Activated T-helper 17 cell treated with anti-CD3 and anti-CD28 coated beads, Interleukin-2, amount 50 U/mL, for 72 hours (primary cell): ENCODE data around the gene ITIH5. TPM values are rescaled to one million over a fixed set of nuclear protein-coding genes. Genes with fewer than 3 reads are reported as not detected.

Source experiments
- ATAC-seq: fragments of 150-1000 bp; cut with Tn5 transposase; replicated peaks from 2 replicates; pipeline ENCODE4 v1.10.0; 2021; ENCODE audit warnings: mild to moderate bottlenecking, moderate library complexity
- H3K27ac Mint-ChIP-seq: one replicate; pipeline ENCODE4 v1.8.0; 2022; ENCODE audit warnings: mixed read lengths
- H3K27me3 Mint-ChIP-seq: one replicate; pipeline ENCODE4 v1.8.0; 2022; ENCODE audit warnings: mixed read lengths
- H3K36me3 Mint-ChIP-seq: one replicate; pipeline ENCODE4 v1.8.0; 2022; ENCODE audit warnings: low read depth, mild to moderate bottlenecking, mixed read lengths
- H3K4me1 Mint-ChIP-seq: one replicate; pipeline ENCODE4 v1.8.0; 2022; ENCODE audit warnings: mixed read lengths
- H3K4me3 Mint-ChIP-seq: one replicate; pipeline ENCODE4 v1.8.0; 2022; ENCODE audit warnings: mild to moderate bottlenecking, mixed read lengths
- H3K9me3 Mint-ChIP-seq: one replicate; pipeline ENCODE4 v1.8.0; 2022; ENCODE audit warnings: mixed read lengths
- total RNA-seq, 2 donors: library from RNA; stranded (reverse); gene quantifications; one replicate each; pipeline ENCODE4 v1.2.3, GENCODE V29; 2022

Gene ITIH5
- total RNA-seq, 2 donors from 2014 or later, result 0.34 TPM; not detected in 1

DNA sequence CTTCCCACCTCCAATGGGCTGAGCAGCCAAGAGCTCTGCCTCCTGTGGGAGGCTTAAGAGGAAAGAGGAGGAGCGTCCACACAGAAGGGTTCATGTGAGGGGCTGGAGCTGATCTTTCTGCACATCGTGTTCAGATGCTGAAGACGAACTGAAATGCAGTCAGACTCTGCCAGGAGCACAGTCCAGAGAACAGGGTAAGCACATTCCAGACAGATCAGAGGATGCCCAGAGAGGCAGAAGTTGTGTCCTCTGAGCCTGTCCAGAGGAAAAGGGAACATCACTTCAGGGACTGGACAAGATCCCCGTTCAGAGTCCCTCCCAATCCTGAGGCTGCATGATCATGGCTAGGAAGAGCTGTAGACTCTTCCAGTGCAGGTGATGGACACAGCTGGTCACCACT, 72.9 kb downstream of the ITIH5 start:
- no peak for ATAC-seq
- H3K4me1 Mint-ChIP-seq, result peaks cover 5% of the 10 kb centered on the region
- H3K36me3 Mint-ChIP-seq, result no peaks in the 10 kb centered on the region
- H3K9me3 Mint-ChIP-seq, result no peaks in the 10 kb centered on the region
- H3K4me3 Mint-ChIP-seq, result no peak overlapping the region
- no peak overlapping the region for H3K27ac Mint-ChIP-seq
- peaks cover 14% of the 10 kb centered on the region for H3K27me3 Mint-ChIP-seq

DNA sequence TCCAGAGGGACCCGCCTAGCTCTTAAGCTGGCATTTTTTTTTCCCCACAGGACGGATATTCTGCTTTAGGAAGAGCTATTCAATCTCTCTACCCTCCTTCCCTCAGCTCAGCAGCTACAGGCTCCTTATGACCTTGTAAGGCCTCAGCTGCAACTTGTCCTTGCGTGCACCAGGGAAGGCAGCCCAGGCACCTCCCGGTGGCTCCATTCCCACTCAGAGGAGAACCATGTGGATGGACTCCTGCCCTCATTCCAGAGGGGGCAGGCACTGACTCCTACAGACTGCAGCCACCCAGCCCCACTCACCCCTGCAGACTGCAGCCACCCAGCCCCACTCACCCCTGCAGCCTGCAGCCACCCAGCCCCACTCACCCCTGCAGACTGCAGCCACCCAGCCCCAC, 73.7 kb downstream of the ITIH5 start:
- ATAC-seq, result no peak
- Mint-ChIP-seq H3K9me3 (no peaks in the 10 kb centered on the region), H3K27me3 (peaks cover 14% of the 10 kb centered on the region), H3K27ac (no peak overlapping the region), H3K4me3 (no peak overlapping the region), H3K36me3 (no peaks in the 10 kb centered on the region), H3K4me1 (peaks cover 5% of the 10 kb centered on the region)

DNA sequence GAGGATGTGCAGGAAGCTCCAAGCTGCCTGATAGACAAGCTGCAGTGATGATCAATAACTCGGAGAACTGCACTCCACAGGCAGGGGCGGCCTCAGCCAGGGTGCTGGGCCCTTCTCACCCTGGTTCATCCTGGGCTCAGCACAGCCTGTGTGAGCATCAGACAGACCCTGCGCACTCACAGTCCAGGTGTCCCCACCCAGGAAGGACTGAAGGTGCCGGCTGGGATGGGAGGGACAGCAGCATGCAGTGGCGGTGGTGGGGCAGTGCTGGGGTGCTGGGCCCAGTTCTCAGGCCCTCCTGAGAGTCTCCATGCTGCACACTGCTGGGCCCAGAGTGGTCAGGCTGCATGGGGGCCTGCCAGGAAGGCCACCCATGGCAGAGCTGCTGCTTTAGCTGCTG, 74.1 kb downstream of the ITIH5 start:
- Mint-ChIP-seq H3K27me3 (peaks cover 14% of the 10 kb centered on the region), H3K36me3 (no peaks in the 10 kb centered on the region), H3K4me3 (no peak overlapping the region), H3K27ac (no peak overlapping the region), H3K9me3 (no peaks in the 10 kb centered on the region), H3K4me1 (peaks cover 5% of the 10 kb centered on the region)
- no peak for ATAC-seq

DNA sequence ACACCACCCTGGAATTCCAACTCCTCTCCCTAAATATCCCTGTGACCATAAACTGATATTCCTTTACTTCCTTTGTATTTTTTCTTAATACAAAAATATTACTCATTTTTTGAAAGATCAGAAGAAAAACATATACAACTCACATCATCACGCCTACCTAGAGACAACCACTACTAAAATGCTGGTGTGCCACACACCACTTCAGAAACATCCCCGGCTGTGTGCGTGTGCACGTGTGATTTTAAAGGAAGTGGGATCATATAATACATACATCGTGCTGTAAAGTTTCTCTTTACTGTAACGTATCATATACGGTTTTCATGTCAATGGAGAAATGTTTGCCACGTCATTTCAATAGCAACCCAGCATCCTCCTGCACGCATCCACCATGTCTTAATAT, 76.5 kb downstream of the ITIH5 start:
- Mint-ChIP-seq H3K36me3 (no peaks in the 10 kb centered on the region), H3K4me1 (peaks cover 5% of the 10 kb centered on the region), H3K9me3 (no peaks in the 10 kb centered on the region), H3K4me3 (no peak overlapping the region), H3K27ac (no peak overlapping the region), H3K27me3 (peaks cover 14% of the 10 kb centered on the region)
- ATAC-seq, result no peak

DNA sequence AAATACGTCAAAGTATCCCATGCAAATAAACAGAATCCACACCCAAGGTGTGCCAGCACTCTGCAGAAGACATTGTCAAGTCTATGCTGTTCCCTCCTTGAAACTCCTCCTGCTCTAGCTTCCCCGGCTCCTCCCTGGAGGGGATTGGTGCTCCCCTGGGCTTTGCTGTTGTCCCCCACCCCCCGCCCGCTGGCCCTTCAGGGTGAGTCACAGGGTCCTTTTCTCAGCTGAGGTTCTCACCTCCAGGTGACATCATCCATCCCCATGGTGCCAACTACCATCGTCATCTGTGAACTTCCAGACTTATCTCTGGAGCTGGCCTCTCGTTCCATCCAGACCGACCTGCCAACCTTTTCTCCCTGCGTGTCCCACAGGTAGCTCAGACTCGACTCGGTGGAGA, 77.0 kb downstream of the ITIH5 start:
- no peak for ATAC-seq
- peaks cover 5% of the 10 kb centered on the region for H3K4me1 Mint-ChIP-seq
- H3K27ac Mint-ChIP-seq, result no peak overlapping the region
- peaks cover 14% of the 10 kb centered on the region for H3K27me3 Mint-ChIP-seq
- no peaks in the 10 kb centered on the region for H3K36me3 Mint-ChIP-seq
- H3K4me3 Mint-ChIP-seq, result no peak overlapping the region
- H3K9me3 Mint-ChIP-seq, result no peaks in the 10 kb centered on the region

DNA sequence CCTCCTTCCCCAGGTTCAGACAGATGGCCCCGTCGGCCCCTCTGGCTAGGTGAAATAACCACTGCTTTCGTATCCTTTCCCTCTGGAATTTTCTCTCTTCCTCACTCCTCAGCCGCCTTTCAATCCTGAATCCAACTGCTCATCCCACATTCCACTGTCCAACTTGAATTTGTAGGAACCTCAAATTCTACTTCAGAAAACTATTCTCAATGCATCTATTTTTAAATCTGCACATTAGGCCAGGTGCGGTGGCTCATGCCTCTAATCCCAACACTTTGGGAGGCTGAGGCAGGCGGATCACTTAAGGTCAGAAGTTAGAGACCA, 78.9 kb downstream of the ITIH5 start:
- H3K27ac Mint-ChIP-seq, result no peak overlapping the region
- no peaks in the 10 kb centered on the region for H3K9me3 Mint-ChIP-seq
- H3K4me3 Mint-ChIP-seq, result no peak overlapping the region
- H3K4me1 Mint-ChIP-seq, result peaks cover 5% of the 10 kb centered on the region
- H3K27me3 Mint-ChIP-seq, result peaks cover 14% of the 10 kb centered on the region
- no peaks in the 10 kb centered on the region for H3K36me3 Mint-ChIP-seq
- no peak for ATAC-seq

DNA sequence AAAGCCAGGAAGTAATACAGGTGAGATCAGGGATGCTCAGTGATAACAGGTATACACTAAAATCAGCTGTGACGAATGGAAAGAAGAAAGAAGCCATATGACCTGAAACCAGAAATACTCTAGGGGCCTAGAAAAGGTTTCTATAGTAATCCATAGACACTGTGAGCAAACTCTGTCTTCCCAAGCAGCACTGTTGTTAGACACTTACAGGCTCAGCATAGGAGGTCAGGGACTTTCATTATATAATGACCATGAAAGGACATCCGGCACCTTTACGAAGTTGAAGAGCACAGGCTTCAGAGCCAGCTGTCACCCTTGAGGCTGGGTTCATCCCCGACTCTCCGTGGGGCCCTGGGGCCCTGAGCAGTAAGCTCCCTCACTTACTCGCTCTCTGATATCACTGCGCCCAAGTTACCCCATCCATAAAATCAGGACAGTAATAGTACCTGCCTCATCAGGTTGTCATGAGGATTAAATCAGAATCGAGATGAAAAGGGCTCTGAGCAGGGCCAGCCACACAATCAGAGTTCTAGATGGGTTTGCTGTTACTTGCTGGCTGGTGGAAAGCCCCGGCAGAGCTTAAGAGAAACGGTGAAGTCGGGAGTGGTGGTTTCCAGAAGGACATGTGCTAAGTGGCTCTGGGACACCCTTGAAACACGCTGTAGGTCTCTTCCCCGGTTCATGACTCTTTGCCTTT, 79.5 kb downstream of the ITIH5 start:
- ATAC-seq, result no peak
- no peak overlapping the region for H3K27ac Mint-ChIP-seq
- no peaks in the 10 kb centered on the region for H3K36me3 Mint-ChIP-seq
- H3K9me3 Mint-ChIP-seq, result no peaks in the 10 kb centered on the region
- no peak overlapping the region for H3K4me3 Mint-ChIP-seq
- peaks cover 13% of the 10 kb centered on the region for H3K27me3 Mint-ChIP-seq
- H3K4me1 Mint-ChIP-seq, result peaks cover 3% of the 10 kb centered on the region

DNA sequence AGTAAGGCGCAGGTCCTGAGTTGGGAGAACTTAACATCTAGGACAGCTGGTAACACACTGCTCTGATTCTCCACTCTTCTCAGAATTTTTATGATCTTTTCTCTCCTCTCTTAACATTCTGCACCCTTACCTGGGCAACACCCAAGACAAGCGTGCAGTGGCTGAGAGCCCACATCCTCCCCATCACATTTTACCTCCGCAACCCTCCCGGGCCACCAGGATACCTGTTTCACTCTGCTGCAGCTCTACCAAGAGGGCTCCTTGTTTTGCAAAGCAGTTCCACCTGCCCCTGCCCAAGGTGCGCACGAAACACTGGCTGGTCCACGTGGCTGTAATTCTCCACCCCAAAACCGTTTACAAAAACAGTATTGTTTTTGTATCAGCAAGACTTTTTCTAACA, 81.5 kb downstream of the ITIH5 start:
- no peaks in the 10 kb centered on the region for H3K4me1 Mint-ChIP-seq
- H3K27me3 Mint-ChIP-seq, result peaks cover 3% of the 10 kb centered on the region
- H3K4me3 Mint-ChIP-seq, result no peak overlapping the region
- no peaks in the 10 kb centered on the region for H3K36me3 Mint-ChIP-seq
- ATAC-seq, result no peak
- H3K9me3 Mint-ChIP-seq, result no peaks in the 10 kb centered on the region
- no peak overlapping the region for H3K27ac Mint-ChIP-seq

DNA sequence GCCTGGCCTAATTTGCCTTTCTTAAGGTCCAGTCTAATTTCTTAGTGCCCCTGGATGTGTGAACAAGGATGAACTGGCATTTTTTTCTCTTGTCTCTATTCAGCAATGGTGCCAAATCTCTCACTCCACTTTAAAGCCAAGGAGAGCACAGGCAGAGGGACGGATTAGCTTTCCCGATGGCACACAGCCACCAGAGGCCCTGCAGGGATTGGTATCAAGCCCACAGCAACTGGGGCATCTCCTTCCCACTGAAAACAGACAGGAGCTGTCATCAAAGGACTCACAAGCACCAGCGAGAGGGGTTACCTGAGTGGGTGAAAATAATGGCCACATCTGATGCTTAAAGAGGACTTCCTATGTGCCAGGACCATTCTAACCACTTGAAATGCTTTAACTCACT, 83.1 kb downstream of the ITIH5 start:
- no peak for ATAC-seq

DNA sequence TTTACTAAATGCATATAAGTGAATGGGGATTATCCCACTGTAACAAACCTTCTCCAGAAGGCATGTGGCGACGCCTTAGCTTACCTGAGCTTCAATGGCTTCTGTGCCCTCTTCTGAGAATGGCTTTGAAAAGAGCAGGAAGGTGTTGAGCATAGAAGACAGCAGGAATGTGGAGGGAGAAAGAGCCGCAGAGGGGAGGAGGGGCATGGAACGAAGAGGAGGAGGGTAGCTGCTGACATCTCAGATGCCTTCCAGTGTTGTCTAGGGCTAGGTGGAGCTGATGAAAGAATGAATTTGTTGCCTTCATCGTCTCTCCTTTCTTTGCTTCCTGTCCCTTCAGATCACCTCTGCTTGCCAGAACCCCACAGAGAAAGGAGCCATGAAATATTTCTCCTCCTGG, 86.2 kb downstream of the ITIH5 start:
- Mint-ChIP-seq H3K36me3 (no peaks in the 10 kb centered on the region), H3K27ac (no peak overlapping the region), H3K4me1 (no peaks in the 10 kb centered on the region), H3K9me3 (no peaks in the 10 kb centered on the region), H3K4me3 (no peak overlapping the region), H3K27me3 (peaks cover 3% of the 10 kb centered on the region)
- ATAC-seq, result no peak

More for the DNA sequence above, 83.1 kb downstream of the ITIH5 start:
- Mint-ChIP-seq H3K9me3 (no peaks in the 10 kb centered on the region), H3K4me3 (no peak overlapping the region), H3K4me1 (no peaks in the 10 kb centered on the region), H3K36me3 (no peaks in the 10 kb centered on the region), H3K27ac (no peak overlapping the region), H3K27me3 (peaks cover 3% of the 10 kb centered on the region)

DNA sequence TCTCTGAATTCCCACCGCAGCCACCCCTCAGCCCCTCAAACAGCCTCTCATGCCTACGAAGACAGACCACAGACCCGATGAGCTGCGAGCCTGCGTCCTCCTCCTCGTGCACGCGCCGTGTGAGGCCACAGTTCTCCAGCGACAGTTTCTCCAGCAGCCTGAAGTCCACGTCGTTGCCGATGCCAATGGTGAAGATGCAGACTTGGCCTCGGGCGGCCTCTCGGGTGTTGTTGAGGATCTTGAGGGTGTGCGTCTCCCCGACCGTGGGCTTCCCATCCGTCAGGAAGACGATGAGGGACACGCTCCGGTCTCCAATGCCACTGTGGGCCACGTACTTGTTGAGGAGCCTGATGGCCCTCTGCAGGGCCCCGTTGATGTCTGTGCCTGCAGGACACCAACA, 87.1 kb downstream of the ITIH5 start:
- Mint-ChIP-seq H3K4me3 (no peak overlapping the region), H3K9me3 (no peaks in the 10 kb centered on the region), H3K4me1 (no peaks in the 10 kb centered on the region), H3K27ac (no peak overlapping the region), H3K27me3 (peaks cover 3% of the 10 kb centered on the region), H3K36me3 (no peaks in the 10 kb centered on the region)
- ATAC-seq, result no peak

DNA sequence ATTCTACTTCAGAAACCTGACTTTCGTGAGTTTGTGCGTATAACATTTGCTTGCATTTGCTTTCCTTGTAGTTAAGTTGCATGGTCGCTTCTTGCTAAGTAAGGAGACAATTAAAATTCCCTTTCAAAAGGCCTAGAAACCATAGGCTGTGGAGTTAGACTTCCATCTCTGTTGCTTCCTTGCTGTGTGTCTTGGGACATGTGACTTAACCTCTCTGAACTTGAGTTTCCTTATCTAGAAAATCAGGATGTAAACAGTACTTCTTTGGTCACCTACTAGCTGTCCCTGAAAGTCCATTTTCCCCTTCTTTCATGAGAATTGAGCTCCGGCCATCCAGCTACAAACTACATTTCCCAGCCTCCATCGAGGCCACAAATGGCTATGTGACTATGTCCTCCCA, 89.2 kb downstream of the ITIH5 start:
- no peaks in the 10 kb centered on the region for H3K9me3 Mint-ChIP-seq
- H3K36me3 Mint-ChIP-seq, result no peaks in the 10 kb centered on the region
- no peak for ATAC-seq
- H3K4me1 Mint-ChIP-seq, result no peaks in the 10 kb centered on the region
- no peak overlapping the region for H3K27ac Mint-ChIP-seq
- peaks cover 7% of the 10 kb centered on the region for H3K27me3 Mint-ChIP-seq
- H3K4me3 Mint-ChIP-seq, result no peak overlapping the region

DNA sequence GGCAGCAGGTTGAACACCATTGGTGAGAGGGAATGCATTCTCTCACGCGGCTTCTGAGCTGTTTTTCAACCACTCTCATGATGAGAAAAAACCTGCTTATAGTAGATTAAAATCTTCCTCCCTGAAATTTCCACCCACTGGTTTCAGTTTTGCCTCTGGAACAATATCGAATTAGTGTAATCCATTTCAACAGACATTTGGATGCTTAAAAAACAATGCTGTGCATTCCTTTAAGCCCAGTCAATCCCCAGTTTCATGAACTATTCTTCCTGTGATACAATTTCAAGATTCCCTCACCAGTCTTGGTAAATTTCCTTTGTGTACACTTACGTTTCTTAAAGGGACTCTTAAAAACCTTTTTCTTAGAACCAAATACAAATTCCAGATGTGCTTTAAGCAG, 89.6 kb downstream of the ITIH5 start:
- Mint-ChIP-seq H3K36me3 (no peaks in the 10 kb centered on the region), H3K4me1 (no peaks in the 10 kb centered on the region), H3K27me3 (peaks cover 7% of the 10 kb centered on the region), H3K27ac (no peak overlapping the region), H3K9me3 (no peaks in the 10 kb centered on the region), H3K4me3 (no peak overlapping the region)
- no peak for ATAC-seq

DNA sequence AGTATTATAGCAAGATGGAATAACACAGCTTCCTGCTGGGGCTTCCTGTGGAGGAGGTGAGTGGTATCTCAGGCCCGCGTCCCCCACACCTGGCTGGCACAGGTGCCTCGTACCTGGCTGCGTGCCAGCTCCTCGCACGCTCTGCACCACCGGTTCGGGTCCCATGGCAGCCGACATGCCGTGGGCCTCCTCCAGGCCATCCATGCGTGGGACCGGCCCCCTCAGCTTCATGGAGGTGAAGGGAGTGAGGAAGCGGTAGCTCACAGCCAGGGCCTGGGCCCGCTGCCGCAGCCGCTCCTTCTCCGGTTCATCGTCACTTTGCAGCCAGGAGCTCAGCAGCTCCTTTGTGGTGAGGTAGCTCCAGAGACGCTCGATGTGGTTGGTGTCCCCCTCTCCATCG, 90.4 kb downstream of the ITIH5 start:
- Mint-ChIP-seq H3K36me3 (no peaks in the 10 kb centered on the region), H3K27ac (no peak overlapping the region), H3K9me3 (no peaks in the 10 kb centered on the region), H3K27me3 (peaks cover 7% of the 10 kb centered on the region), H3K4me3 (no peak overlapping the region), H3K4me1 (no peaks in the 10 kb centered on the region)
- ATAC-seq, result no peak

DNA sequence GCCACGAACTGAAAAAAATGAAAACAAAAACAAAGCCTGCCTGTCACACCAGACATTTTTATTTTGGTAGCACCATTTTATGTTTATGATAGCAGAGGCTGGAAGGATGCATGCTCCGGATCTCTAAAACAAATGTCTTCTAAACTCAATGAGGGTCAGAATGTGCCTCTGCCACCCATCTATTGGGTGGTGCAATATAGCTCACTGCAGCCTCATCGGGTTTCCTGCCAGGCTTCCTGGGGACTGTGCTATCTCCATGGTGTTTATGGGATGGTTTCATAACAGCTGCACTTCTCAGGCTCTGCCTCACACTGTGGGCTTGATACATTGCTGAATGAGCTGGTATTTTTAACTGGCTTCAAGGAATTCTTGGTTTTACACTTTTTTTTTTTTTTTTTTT, 94.4 kb downstream of the ITIH5 start:
- no peaks in the 10 kb centered on the region for H3K4me1 Mint-ChIP-seq
- ATAC-seq, result no peak
- H3K9me3 Mint-ChIP-seq, result no peaks in the 10 kb centered on the region
- H3K36me3 Mint-ChIP-seq, result no peaks in the 10 kb centered on the region
- H3K27me3 Mint-ChIP-seq, result peaks cover 4% of the 10 kb centered on the region
- no peak overlapping the region for H3K4me3 Mint-ChIP-seq
- H3K27ac Mint-ChIP-seq, result no peak overlapping the region

DNA sequence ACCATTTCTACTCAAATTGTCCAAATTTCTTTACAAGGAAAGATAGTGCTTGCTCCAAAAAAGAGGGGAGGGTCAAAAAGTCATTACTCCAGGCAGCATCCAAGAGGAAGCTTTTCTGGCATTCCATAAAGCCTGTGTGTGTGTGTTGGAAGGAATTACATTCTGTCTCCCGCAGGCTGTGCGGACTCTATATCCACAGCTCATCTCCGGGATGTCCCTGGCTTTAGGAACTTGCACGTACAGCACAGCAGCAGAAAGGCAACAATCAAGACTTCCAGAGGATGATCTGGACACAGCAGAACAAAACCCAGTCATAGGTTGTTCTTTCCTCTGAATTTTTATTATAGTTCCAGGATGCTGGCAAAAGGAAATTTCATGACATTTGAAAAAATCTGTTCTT, 94.8 kb downstream of the ITIH5 start:
- no peak overlapping the region for H3K4me3 Mint-ChIP-seq
- no peaks in the 10 kb centered on the region for H3K9me3 Mint-ChIP-seq
- H3K36me3 Mint-ChIP-seq, result no peaks in the 10 kb centered on the region
- H3K27me3 Mint-ChIP-seq, result peaks cover 4% of the 10 kb centered on the region
- H3K4me1 Mint-ChIP-seq, result no peaks in the 10 kb centered on the region
- no peak overlapping the region for H3K27ac Mint-ChIP-seq
- ATAC-seq, result no peak
